GM19035 (cell line): ENCODE results near the gene SHQ1.
A peak's percentile ranks its signal among the peaks of the same experiment; 100 is the strongest.

Source experiments
- ATAC-seq: cut with Tn5 transposase; IDR thresholded peaks from one replicate; pipeline ENCODE4 v1.9.1; 2021; ENCODE audit not compliant: unreplicated experiment

Gene SHQ1

GRCh38 chr3:72847751-72848702 is at the start of gene SHQ1:
Gene SHQ1 (minus strand): TSS chr3:72848445. CDS start chr3:72848340, 105 bp downstream.
- peak; percentile 96 for ATAC-seq

GRCh38 chr3:72897758-72898007 is 49.4 kb upstream of the SHQ1 start:
- ATAC-seq: no peak

GRCh38 chr3:72896996-72897757 is 48.9 kb upstream of the SHQ1 start:
- ATAC-seq: no peak

GRCh38 chr3:72894976-72895552 is 46.8 kb upstream of the SHQ1 start:
- ATAC-seq: no peak

- ATAC-seq: no peak
These were observed 44.6 kb upstream of the SHQ1 start for GRCh38 chr3:72892870-72893269.

GRCh38 chr3:72892081-72892775 is 44.0 kb upstream of the SHQ1 start:
- ATAC-seq: no peak

- ATAC-seq: no peak
These were observed 43.0 kb upstream of the SHQ1 start for GRCh38 chr3:72891053-72891855.

GRCh38 chr3:72890166-72890925 is 42.1 kb upstream of the SHQ1 start:
- no peak for ATAC-seq

GRCh38 chr3:72889310-72890165 is 41.3 kb upstream of the SHQ1 start:
- ATAC-seq: no peak

GRCh38 chr3:72888546-72889309 is 40.5 kb upstream of the SHQ1 start:
- no peak for ATAC-seq

GRCh38 chr3:72887705-72888545 is 39.7 kb upstream of the SHQ1 start, which contains the start of gene GXYLT2:
Gene GXYLT2 (plus strand): TSS chr3:72888046. CDS start chr3:72888234, 188 bp downstream.
- ATAC-seq: peak; percentile 79

- ATAC-seq: no peak
These were observed 39.1 kb upstream of the SHQ1 start for GRCh38 chr3:72887343-72887704.

- no peak for ATAC-seq
These were observed 23.9 kb upstream of the SHQ1 start for GRCh38 chr3:72872183-72872582.

- ATAC-seq: no peak
These were observed 14.3 kb upstream of the SHQ1 start for GRCh38 chr3:72862314-72863090.

- no peak for ATAC-seq
These were observed 12.6 kb upstream of the SHQ1 start for GRCh38 chr3:72860846-72861245.

GRCh38 chr3:72860053-72860452 is 11.8 kb upstream of the SHQ1 start:
- ATAC-seq: no peak
